ENCODE data around the gene TIMM44. TPM values are rescaled to one million over a fixed set of nuclear protein-coding genes. Genes with fewer than 3 reads are reported as not detected.
A peak's percentile ranks its signal among the peaks of the same experiment; 100 is the strongest.
"Not testable (repeated sequence)": the region's sequence is repeated elsewhere in the genome, so short reads cannot be mapped to it uniquely, and the experiment has no call there.

Gene TIMM44
- total and polyA plus RNA-seq, 8 donors, result 19.8 to 83.1 (median 27.0) TPM

- H3K36me3 ChIP-seq, result peaks cover 0 to 47% (median 35%) of the 10 kb centered on the region in 3 donors
Observed at GRCh38 chr19:7930765-7931164, 12.7 kb downstream of the TIMM44 start.

GRCh38 chr19:7930030-7930429, 13.4 kb downstream of the TIMM44 start:
- WGBS, 2 donors, result 89 to 93% methylated on average over 9 to 11 of the region's 11 CpGs
- not testable (repeated sequence) for H3K27me3 ChIP-seq, H3K4me3 ChIP-seq, H3K9me3 ChIP-seq, ATAC-seq, FAIRE-seq
- intact Hi-C loops (cut with DNase I), result loop anchor here in 1 of 3 donors (5.0 kb wide), 1 partner anchor 198 kb away; the partner anchor contains the start of gene CLEC4G
- Histone ChIP-seq H3K27ac (peak overlapping the region in 1 of 4 donors; percentile 66), H3K36me3 (peaks cover 0 to 42% (median 28%) of the 10 kb centered on the region in 3 donors), H3K4me1 (peaks cover 0 to 11% (median 4%) of the 10 kb centered on the region in 3 donors)
- peak in 2 of 6 donors; percentile 3 to 13 for DNase-seq

More at GRCh38 chr19:7930765-7931164, 12.7 kb downstream of the TIMM44 start:
- no peak for TF ChIP-seq CTCF (IDR thresholded peaks at IDR 0.05)
- H3K27me3 ChIP-seq, result no peaks in the 10 kb centered on the region
- ATAC-seq, result no peak
- peaks cover 0 to 6% (median 0%) of the 10 kb centered on the region in 3 donors for H3K4me1 ChIP-seq
- no peak for FAIRE-seq
- no peak overlapping the region for H3K27ac ChIP-seq
- intact Hi-C loops (cut with DNase I), result loop anchor here in 1 of 3 donors (5.0 kb wide), 1 partner anchor 198 kb away; the partner anchor contains the start of gene CLEC4G
- H3K4me3 ChIP-seq, result no peak overlapping the region
- no peak for DNase-seq
- H3K9me3 ChIP-seq, result no peaks in the 10 kb centered on the region
- WGBS, 2 donors, result 85 to 93% methylated on average over 7 of the region's 7 CpGs

GRCh38 chr19:7928741-7929701, 14.4 kb downstream of the TIMM44 start:
- H3K27me3 ChIP-seq, result no peaks in the 10 kb centered on the region
- peaks cover 0 to 14% (median 9%) of the 10 kb centered on the region in 3 donors for H3K4me1 ChIP-seq
- no peaks in the 10 kb centered on the region for H3K9me3 ChIP-seq
- ATAC-seq (peak in 2 of 4 donors; percentile 5 to 10), FAIRE-seq (peak; percentile 93), DNase-seq (peak; percentile 31 to 85 (median 65))
- TF ChIP-seq CTCF (IDR thresholded peaks at IDR 0.05), result peak in 1 of 4 donors; percentile 6
- H3K36me3 ChIP-seq, result peaks cover 0 to 35% (median 27%) of the 10 kb centered on the region in 3 donors
- intact Hi-C loops (cut with DNase I), result loop anchor here in 1 of 3 donors (10.0 kb wide), 1 partner anchor 74 kb away; no protein-coding TSS in a partner anchor
- H3K27ac ChIP-seq, result peak overlapping the region in 3 of 4 donors; percentile 48 to 74 (median 66)
- H3K4me3 ChIP-seq, result no peak overlapping the region
- WGBS, 2 donors, result 66 to 75% methylated on average over 24 of the region's 24 CpGs

- no peak for TF ChIP-seq CTCF (IDR thresholded peaks at IDR 0.05)
- ATAC-seq (no peak), DNase-seq (peak in 2 of 6 donors; percentile 3 to 13), FAIRE-seq (no peak)
- WGBS, 2 donors, result 82 to 83% methylated on average over 9 of the region's 9 CpGs
- no peaks in the 10 kb centered on the region for H3K9me3 ChIP-seq
- H3K27me3 ChIP-seq, result no peaks in the 10 kb centered on the region
- H3K36me3 ChIP-seq, result peaks cover 0 to 28% (median 20%) of the 10 kb centered on the region in 3 donors
- intact Hi-C loops (cut with DNase I), result loop anchor here in 1 of 3 donors (10.0 kb wide), 1 partner anchor 74 kb away; no protein-coding TSS in a partner anchor
- peaks cover 0 to 14% (median 9%) of the 10 kb centered on the region in 3 donors for H3K4me1 ChIP-seq
- no peak overlapping the region for H3K4me3 ChIP-seq
- H3K27ac ChIP-seq, result peak overlapping the region in 2 of 4 donors; percentile 66 to 74
Observed at GRCh38 chr19:7928334-7928706, 15.1 kb downstream of the TIMM44 start.

All from pancreas (tissue), 10 donors.